ENCODE data around the gene RSPH9.
"Not testable (repeated sequence)": the region's sequence is repeated elsewhere in the genome, so short reads cannot be mapped to it uniquely, and the experiment has no call there.

RSPH9 gene

GRCh38 chr6:43621836-43622180 is 23.0 kb upstream of the RSPH9 start:
- TF ChIP-seq JUND (IDR thresholded peaks at IDR 0.05; ENCODE audit: low read depth), result no peak
- DNase-seq (ENCODE audit: low read depth in 1 of 2, low spot score in 1 of 2), result no peak
- in situ Hi-C loops (cut with HindIII; ENCODE audit: low pct_unique_long_range_greater_than_20kb, low sequenced_read_pairs), result no loop called here

- TF ChIP-seq JUND (IDR thresholded peaks at IDR 0.05; ENCODE audit: low read depth), result no peak
- in situ Hi-C loops (cut with HindIII; ENCODE audit: low pct_unique_long_range_greater_than_20kb, low sequenced_read_pairs), result no loop called here
- DNase-seq (ENCODE audit: low read depth in 1 of 2, low spot score in 1 of 2), result no peak
These were observed 22.3 kb upstream of the RSPH9 start for GRCh38 chr6:43622541-43622940.

- TF ChIP-seq JUND (IDR thresholded peaks at IDR 0.05; ENCODE audit: low read depth), result no peak
- DNase-seq (ENCODE audit: low read depth in 1 of 2, low spot score in 1 of 2), result no peak
- in situ Hi-C loops (cut with HindIII; ENCODE audit: low pct_unique_long_range_greater_than_20kb, low sequenced_read_pairs), result no loop called here
These were observed 20.7 kb upstream of the RSPH9 start for GRCh38 chr6:43623880-43624785.

DNA sequence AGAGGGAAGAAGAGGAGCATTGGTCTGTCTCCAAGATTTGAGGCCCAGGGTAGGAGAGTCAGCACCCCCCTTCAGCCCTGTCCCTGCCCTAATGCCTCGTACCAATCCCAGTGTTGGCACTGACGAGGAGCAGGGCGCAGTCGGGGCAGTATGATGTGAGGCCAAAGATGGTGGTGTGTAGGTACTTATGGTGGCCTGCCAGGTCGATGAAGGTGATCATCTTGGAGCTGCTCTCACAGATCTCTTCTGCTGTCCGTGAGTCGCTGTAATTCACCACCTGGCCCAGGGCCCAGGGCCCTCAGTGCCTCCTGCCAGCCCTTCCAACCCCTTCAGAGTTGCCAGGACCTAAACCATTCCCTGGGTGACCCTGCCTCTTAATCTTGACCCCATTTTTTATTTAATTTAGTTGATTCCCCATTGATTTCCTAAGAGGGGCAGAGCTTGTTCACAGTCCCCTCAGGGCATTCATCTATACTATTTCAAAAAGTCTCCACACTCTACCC is 20.0 kb upstream of the RSPH9 start:
- in situ Hi-C loops (cut with HindIII; ENCODE audit: low pct_unique_long_range_greater_than_20kb, low sequenced_read_pairs), result no loop called here
- no peak for DNase-seq (ENCODE audit: low read depth in 1 of 2, low spot score in 1 of 2)
- no peak for TF ChIP-seq JUND (IDR thresholded peaks at IDR 0.05; ENCODE audit: low read depth)

- in situ Hi-C loops (cut with HindIII; ENCODE audit: low pct_unique_long_range_greater_than_20kb, low sequenced_read_pairs), result no loop called here
- no peak for DNase-seq (ENCODE audit: low read depth in 1 of 2, low spot score in 1 of 2)
- no peak for TF ChIP-seq JUND (IDR thresholded peaks at IDR 0.05; ENCODE audit: low read depth)
These were observed 19.3 kb upstream of the RSPH9 start for GRCh38 chr6:43625393-43625992.

DNA sequence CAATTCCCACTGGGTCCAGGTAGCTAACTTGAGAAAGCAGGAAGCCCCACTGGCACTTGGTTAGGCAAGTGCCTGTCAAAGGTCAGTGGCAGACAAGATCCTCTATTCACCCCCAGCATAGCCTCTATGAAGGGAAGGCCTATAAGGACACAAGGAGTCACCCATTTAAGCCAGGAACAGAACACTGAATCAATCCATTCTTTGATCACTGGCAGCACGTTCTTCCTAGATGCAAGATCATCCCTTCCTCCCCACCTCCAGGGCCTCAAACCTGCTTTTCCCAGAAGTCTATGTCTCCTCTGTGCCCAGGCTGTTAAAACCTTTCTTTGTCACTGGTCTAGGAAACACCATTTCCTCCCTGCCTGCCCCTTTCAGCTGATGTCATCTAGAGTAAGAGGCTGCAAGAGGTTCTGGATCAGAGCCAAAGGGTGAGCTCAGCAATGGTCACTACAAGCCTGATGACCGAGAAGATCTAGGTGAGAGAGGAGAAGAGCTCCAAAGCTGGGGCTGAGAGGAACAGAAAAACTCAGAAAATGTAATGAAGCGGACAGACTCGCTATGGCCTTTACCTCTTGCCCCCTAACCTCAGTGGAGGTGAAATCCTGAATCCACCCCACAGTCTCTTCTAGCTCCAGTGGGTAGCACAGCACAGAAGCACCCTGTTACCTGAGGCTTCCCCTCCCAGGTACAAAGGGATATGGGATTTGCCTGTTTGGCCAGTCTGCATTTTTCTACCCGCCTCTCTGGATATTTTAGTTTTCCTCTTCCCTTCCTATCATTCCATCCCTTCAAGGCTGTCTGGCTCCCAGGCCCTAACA is 17.6 kb upstream of the RSPH9 start:
- no peak for TF ChIP-seq JUND (IDR thresholded peaks at IDR 0.05; ENCODE audit: low read depth)
- DNase-seq (ENCODE audit: low read depth in 1 of 2, low spot score in 1 of 2), result peak in 1 of 2 experiments; percentile 86

DNA sequence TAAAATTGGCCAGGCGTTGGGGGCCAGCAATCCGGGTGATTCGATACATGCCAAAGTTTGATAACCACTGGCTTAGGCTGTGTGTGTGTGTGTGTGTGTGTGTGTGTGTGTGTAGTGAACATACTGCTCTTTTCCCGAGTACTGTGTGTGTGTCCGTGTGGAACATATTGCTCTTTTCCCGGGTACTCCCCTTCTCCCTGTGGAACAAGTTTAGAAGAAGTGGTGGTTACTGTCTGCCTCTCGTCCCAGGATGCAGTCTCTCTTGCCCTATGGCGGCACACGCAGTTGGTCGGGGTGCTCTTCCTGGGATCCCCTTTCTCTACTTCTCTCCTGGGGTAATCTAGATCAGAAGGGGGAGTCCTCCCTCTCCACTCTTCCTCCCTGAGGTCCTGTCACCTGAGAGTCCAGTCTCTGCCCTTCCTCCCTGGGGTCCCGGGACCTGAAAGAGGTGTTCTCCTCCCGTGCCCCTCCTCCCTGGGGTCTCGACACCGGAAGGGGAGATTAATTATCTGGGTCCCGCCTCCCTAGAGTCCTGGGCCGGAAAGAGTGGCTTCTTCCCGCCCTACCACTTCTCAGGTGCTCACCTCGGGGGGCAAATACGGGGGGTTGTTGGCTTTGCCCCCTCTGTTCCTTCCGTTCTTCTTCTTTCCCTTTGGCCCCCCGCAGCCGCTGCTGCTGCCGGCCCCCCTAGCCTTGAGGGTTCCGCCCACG is 16.3 kb upstream of the RSPH9 start:
- DNase-seq (ENCODE audit: low read depth in 1 of 2, low spot score in 1 of 2), result peak in 1 of 2 experiments; percentile 53
- TF ChIP-seq JUND (IDR thresholded peaks at IDR 0.05; ENCODE audit: low read depth), result no peak
- in situ Hi-C loops (cut with HindIII; ENCODE audit: low pct_unique_long_range_greater_than_20kb, low sequenced_read_pairs), result no loop called here

More for the DNA sequence above, 17.6 kb upstream of the RSPH9 start:
- in situ Hi-C loops (cut with HindIII; ENCODE audit: low pct_unique_long_range_greater_than_20kb, low sequenced_read_pairs), result no loop called here

DNA sequence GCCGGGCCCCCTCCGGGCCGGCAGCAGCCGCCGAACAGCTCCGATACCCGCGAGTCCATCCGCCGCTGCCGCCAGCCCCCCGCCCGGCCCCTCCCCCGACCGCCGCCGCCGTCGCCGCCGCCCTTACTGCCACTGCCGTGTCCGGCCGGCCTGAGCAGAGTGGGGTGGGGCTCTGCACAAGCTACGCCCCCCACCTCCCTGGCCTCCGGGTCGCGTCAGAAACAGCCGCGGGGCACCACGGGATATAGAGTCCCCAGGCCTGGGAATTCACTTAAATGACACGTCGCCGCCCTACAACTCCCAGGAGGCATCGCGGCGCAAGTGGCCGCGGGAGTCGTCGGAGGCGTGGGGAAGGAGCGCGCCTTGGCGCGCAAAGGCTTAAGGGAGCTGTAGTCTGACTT is 15.7 kb upstream of the RSPH9 start, which contains the start of gene GTPBP2:
TSS of gene GTPBP2 (minus strand) at position 161 of the 401 bp plus-strand sequence. CDS start at position 59, 102 bp downstream.
- TF ChIP-seq JUND (IDR thresholded peaks at IDR 0.05; ENCODE audit: low read depth), result no peak
- DNase-seq (ENCODE audit: low read depth in 1 of 2, low spot score in 1 of 2), result peak; percentile 85 to 100
- in situ Hi-C loops (cut with HindIII; ENCODE audit: low pct_unique_long_range_greater_than_20kb, low sequenced_read_pairs), result no loop called here

DNA sequence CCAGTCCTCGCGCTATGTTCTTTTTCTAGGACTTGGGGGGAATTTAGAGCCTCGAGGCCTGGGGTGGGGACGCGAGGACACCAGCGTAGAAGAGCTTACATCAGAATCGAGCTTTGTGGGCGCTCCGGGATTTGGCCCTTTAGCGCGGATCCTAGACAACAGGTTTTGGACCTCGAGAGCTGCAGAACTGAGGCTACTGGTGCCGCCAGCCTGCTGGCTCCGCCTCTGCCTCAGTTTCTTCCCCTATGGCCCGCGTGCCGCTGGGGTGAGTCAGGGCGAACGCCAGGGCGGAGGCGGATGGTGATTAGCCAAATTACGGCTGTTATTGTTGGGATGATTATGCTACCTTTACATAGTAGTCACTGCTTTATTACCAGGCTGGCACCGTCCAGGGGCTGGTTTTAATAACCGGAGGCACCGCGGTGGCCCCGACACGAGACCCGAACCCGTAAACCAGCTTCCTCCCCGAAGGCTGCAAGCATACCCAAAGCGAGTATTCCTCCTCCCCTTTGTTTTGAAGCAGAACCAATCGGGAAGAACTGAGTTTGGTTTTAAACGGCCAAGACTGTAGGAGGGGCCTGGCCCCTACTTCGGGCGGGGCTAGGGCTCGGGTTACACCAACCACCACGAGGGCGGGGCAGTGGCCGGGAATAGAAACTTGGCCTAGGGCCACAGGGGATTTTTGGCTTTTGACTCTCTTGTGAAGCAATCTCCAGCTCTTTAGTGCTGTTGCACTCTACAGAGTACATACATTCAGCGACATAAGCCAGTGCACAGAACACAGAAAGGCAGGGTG is 15.1 kb upstream of the RSPH9 start:
- peak; percentile 94 to 99 for DNase-seq (ENCODE audit: low read depth in 1 of 2, low spot score in 1 of 2)
- no peak for TF ChIP-seq JUND (IDR thresholded peaks at IDR 0.05; ENCODE audit: low read depth)
- in situ Hi-C loops (cut with HindIII; ENCODE audit: low pct_unique_long_range_greater_than_20kb, low sequenced_read_pairs), result no loop called here

DNA sequence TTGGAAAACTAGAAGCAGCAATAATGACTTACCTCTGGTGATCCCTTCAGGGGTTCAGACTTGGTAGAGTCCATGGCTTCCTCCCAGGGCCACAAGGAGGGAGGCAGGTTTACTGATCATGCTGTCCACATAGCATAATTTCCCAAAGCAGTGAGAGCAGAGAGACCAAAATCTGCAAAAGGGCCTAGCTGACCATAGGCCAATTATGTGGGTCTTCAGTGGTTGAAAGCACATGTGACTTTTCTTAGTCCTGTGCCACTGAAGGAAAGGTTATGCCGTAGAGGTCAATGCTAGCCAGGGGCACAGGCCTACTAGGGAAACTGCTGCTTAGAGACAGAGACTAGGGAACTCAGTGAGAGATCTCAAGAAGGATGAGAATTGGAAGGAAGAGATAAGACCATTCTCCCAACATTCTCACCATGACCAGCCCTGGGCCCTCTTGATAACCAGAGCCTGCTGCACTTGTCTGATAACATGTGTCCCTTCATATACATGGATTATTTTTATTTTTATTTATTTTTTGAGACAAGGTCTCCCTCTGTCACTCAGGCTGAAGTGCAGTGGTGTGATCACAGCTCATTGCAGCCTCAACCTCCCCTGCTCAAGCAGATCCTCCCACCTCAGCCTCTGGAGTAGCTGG is 13.7 kb upstream of the RSPH9 start:
- TF ChIP-seq JUND (IDR thresholded peaks at IDR 0.05; ENCODE audit: low read depth), result no peak
- DNase-seq (ENCODE audit: low read depth in 1 of 2, low spot score in 1 of 2), result no peak
- in situ Hi-C loops (cut with HindIII; ENCODE audit: low pct_unique_long_range_greater_than_20kb, low sequenced_read_pairs), result no loop called here

GRCh38 chr6:43633002-43633401 is 11.8 kb upstream of the RSPH9 start:
- in situ Hi-C loops (cut with HindIII; ENCODE audit: low pct_unique_long_range_greater_than_20kb, low sequenced_read_pairs); DNase-seq (ENCODE audit: low read depth in 1 of 2, low spot score in 1 of 2): not testable (repeated sequence)
